ENCODE data around the gene PARVB.

DNA sequence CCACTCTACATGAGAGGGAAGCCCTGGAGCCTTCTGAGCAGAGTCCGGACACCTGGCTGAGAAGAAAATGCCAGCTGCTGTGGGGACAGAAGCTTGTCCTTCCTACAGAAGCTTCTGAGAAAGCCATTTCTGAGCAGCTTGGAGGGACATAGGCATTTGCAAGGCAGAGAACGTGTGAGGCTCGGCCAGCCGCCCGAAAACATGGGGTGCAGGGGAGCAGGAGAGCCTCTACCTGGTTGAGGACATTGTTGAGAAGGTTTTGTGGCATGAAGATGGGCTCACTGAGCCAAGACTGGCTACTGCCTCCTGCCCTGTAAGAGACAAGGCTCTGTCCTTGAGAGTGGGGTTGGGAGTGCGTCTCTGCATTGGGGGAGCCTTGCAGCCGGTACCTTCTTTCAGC is 43.5 kb upstream of the PARVB start:
- TF ChIP-seq POLR2A (IDR thresholded peaks at IDR 0.05), result no peak
- TF ChIP-seq, protein P1, sequence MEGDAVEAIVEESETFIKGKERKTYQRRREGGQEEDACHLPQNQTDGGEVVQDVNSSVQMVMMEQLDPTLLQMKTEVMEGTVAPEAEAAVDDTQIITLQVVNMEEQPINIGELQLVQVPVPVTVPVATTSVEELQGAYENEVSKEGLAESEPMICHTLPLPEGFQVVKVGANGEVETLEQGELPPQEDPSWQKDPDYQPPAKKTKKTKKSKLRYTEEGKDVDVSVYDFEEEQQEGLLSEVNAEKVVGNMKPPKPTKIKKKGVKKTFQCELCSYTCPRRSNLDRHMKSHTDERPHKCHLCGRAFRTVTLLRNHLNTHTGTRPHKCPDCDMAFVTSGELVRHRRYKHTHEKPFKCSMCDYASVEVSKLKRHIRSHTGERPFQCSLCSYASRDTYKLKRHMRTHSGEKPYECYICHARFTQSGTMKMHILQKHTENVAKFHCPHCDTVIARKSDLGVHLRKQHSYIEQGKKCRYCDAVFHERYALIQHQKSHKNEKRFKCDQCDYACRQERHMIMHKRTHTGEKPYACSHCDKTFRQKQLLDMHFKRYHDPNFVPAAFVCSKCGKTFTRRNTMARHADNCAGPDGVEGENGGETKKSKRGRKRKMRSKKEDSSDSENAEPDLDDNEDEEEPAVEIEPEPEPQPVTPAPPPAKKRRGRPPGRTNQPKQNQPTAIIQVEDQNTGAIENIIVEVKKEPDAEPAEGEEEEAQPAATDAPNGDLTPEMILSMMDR (IDR thresholded peaks at IDR 0.05), result no peak
- TF ChIP-seq EP300 (IDR thresholded peaks at IDR 0.05), result no peak
